GM18951 (cell line): ENCODE measurements around the gene ACOT2.

ENCODE experiments used
- POLR2A ChIP-seq: IDR thresholded peaks from 4 replicates; pipeline ENCODE4 v1.6.1; 2011; ENCODE audit warnings: mild to moderate bottlenecking; ENCODE audit not compliant: insufficient read length, insufficient read depth; ENCODE audit errors: extremely low read depth
- in situ Hi-C: fragments of 300-500 bp; cut with MboI; formaldehyde crosslinking; loops from one replicate; pipeline ENCODE4 v1.12.0; 2022; ENCODE audit warnings: low sequenced_read_pairs, mixed read lengths, inconsistent platforms; ENCODE audit not compliant: unreplicated experiment

Gene ACOT2

DNA sequence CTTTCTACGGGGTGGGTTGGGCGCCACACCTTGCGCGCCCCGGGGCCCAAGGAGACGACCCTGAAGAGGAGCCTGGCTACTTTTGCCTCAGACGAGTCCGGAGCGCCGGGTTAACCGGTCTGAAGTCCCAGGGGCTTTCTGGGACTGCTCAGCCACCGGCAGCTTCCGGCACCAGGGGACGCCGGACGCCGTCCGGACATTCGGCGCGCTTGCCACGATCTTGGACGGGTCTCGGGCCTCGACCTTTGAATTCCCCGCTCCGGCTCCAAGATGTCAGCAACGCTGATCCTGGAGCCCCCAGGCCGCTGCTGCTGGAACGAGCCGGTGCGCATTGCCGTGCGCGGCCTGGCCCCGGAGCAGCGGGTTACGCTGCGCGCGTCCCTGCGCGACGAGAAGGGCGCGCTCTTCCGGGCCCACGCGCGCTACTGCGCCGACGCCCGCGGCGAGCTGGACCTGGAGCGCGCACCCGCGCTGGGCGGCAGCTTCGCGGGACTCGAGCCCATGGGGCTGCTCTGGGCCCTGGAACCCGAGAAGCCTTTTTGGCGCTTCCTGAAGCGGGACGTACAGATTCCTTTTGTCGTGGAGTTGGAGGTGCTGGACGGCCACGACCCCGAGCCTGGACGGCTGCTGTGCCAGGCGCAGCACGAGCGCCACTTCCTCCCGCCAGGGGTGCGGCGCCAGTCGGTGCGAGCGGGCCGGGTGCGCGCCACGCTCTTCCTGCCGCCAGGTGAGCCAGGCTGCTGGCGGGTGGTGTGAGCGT lies 22.9 kb downstream of the ACOT2 start, which contains the start of gene ACOT4:
Gene ACOT4 (plus strand): TSS at position 184 of the 760 bp plus-strand sequence. CDS start 87 bp downstream, at position 271.
- peak; percentile 59 for TF ChIP-seq POLR2A
- in situ Hi-C loops = no loop called here

GRCh38 chr14:73594491-73594890 lies 25.5 kb downstream of the ACOT2 start:
- in situ Hi-C loops = no loop called here
- TF ChIP-seq POLR2A = no peak

GRCh38 chr14:73599499-73599898 lies 30.5 kb downstream of the ACOT2 start:
- no peak for TF ChIP-seq POLR2A
- in situ Hi-C loops = no loop called here

DNA sequence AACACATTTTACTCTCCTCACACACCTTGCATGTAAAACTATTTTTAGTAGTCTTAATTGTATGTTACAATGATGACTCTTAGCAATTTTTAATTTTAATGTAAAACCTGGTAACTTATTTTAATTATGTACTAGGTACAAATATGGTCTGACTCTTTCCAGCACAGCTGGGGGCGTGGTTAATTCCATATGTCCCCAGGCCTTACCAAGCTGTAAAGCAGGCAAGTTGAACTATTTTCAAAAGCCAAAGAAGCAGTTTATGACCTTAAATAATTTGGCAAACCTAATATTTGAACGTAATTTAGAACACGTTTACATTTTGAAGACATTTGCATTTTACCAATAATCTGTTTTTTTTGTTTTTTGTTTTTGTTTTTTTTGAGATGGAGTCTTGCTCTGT lies 34.0 kb downstream of the ACOT2 start:
- in situ Hi-C loops = no loop called here
- no peak for TF ChIP-seq POLR2A

- in situ Hi-C loops = no loop called here
- TF ChIP-seq POLR2A = no peak
These were observed 37.3 kb downstream of the ACOT2 start for GRCh38 chr14:73606271-73606670.

DNA sequence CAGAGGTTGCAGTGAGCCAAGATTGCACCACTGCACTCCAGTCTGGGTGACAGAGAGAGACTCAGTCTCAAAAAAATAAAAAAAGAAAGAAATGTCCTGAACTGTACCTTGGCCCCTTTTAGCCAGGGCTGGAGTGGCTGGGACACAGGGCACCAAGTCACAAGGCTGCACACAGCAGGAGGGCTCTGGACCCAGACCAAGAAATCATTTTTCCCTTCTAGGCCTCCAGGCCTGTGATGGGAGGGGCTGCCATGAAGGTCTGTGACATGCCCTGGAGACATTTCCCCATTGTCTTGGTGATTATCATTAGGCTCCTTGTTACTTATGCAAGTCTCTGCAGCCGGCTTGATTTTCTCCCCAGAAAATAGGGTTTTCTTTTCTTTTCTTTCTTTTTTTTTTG lies 38.2 kb downstream of the ACOT2 start:
- no peak for TF ChIP-seq POLR2A
- in situ Hi-C loops = no loop called here

DNA sequence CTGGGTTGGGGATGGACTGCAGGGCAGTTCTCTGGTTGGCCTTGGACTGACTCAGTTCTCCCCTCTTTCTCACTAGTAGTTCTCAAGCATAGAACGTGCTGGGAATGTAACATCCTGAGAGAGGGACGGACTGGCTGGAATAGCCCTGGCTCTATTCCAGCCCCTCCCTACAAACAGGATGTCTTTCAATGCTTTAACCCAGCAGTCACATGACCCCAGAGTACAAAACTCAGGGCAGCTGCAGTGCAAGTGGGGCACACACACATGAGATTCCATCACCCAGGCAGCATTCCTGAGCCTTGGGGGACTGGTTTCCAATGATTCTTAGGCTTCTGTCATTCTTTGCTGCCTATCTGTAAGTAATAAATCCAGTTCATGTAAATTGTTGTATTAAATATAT lies 41.7 kb downstream of the ACOT2 start:
- TF ChIP-seq POLR2A = no peak
- in situ Hi-C loops = no loop called here

DNA sequence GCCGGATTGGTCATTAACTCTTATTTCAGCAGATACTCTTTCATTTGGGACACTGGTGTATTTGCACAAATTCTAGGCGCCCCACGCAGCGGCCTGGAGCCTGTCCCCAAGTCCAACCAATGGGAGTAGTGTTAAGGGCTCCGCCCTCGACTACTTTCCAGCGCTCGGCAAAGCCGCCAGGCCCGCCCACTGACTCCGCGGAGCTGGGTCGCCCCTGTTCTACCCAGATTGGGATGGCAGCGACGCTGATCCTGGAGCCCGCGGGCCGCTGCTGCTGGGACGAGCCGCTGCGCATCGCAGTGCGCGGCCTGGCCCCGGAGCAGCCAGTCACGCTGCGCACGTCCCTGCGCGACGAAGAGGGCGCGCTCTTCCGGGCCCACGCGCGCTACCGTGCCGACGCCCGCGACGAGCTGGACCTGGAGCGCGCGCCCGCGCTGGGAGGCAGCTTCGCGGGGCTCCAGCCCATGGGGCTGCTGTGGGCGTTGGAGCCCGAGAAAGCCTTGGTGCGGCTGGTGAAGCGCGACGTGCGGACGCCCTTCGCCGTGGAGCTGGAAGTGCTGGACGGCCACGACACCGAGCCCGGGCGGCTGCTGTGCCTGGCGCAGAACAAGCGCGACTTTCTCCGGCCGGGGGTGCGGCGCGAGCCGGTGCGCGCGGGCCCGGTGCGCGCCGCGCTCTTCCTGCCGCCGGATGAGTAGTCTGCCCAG lies 43.5 kb downstream of the ACOT2 start, which contains the start of gene ACOT6:
Gene ACOT6 (plus strand): TSS at position 179 of the 707 bp plus-strand sequence. CDS start 55 bp downstream, at position 234.
- TF ChIP-seq POLR2A = peak; percentile 39
- in situ Hi-C loops = no loop called here

DNA sequence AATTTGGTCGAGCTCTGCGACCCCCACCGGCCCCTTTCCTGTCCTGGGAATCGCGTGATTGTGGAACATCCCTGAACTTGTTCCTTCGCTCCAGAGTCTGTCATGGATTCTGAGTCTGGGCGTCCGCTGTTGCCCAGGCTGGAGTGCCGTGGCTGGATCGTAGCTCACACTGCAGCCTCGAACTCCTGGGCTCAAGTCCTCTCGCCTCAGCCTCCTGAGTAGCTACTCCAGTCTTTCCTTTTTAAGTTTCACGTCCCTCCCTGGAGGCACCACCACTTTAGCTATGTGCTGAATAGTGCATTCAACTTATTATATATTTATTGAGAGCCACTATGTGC lies 44.0 kb downstream of the ACOT2 start:
- in situ Hi-C loops = no loop called here

DNA sequence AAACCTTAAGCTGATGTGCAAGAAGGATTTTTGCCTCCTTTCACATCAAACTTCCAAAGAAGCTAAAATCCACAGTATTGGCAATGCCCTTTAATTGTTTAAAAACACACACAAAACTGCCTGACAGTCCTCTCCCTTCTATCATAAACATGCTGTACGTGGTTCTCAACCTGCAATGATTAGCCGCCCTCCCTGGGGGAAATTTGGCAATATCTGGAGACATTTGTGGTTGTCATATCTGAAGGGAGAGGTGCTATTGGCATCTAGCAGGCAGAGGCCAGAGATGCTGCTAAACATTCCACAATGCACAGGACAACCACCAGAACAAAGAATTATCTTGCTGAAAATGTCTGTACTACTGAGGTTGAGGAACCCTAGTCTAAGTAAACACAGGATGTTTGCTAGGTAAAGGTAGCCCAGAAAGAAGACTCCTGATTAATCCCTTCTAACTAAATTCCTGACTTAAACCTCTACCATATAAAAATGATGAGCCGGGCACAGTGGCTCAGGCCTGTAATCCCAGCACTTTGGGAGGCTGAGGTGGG lies 44.5 kb downstream of the ACOT2 start:
- in situ Hi-C loops = no loop called here
- no peak for TF ChIP-seq POLR2A

More for the DNA sequence above, 44.0 kb downstream of the ACOT2 start:
- TF ChIP-seq POLR2A = no peak

DNA sequence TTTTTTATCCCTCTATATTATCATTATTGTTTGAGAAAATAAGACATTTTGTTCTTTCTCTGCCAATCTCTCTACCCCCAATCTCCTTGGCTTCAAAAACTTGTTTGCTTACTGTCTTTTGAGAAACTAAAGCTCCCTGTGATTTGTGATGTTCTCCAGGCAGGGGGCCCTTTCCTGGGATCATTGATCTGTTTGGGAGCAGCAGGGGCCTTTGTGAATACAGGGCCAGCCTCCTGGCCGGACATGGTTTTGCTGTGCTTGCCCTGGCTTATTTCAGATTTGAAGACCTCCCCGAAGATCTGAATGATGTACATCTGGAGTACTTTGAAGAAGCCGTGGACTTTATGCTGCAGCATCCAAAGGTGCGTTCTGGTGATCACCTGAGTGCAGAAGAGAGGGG lies 47.8 kb downstream of the ACOT2 start:
- TF ChIP-seq POLR2A = no peak
- in situ Hi-C loops = no loop called here

DNA sequence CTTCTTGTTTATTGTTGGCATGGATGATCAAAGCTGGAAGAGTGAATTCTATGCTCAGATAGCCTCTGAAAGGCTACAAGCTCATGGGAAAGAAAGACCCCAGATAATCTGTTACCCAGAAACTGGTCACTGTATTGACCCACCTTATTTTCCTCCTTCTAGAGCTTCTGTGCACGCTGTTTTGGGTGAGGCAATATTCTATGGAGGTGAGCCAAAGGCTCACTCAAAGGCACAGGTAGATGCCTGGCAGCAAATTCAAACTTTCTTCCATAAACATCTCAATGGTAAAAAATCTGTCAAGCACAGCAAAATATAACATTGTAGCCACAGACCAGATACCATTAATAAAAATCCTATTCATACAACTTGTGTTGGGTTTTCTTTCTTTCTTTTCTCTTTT lies 50.5 kb downstream of the ACOT2 start:
- in situ Hi-C loops = no loop called here
- TF ChIP-seq POLR2A = no peak

DNA sequence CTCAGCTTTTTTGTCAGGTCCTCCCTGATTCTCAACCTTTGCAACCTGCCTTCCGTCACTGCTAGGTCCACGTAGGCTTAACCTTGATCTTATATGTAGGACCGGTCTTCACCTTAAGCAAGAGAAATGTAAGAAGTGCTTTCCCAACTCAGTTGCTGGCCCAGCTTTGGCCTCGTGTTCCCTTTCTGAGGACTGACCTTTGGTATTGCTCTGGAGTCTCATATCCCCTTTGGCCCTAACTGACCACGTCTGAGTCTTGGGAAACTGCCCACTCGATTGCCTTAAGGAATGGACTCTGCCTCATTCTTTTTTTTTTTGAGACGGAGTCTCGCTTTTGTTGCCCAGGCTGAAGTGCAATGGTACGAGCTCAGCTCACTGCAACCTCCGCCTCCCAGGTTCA lies 51.3 kb downstream of the ACOT2 start:
- in situ Hi-C loops = no loop called here

More for the DNA sequence above, 51.3 kb downstream of the ACOT2 start:
- no peak for TF ChIP-seq POLR2A
